NCI-H187 treated with DMSO at 0.1 percent for 48 hours (cell line): ENCODE data around the gene GOLGA2.
"Not testable (repeated sequence)": the region's sequence is repeated elsewhere in the genome, so short reads cannot be mapped to it uniquely, and the experiment has no call there.

ENCODE experiments used
- DNase-seq: peaks from one replicate; lab custom pipeline; 2025; lab: John Stamatoyannopoulos, UW

Gene GOLGA2

GRCh38 chr9:128242828-128243214, 33.0 kb downstream of the GOLGA2 start:
- DNase-seq, result no peak

DNA sequence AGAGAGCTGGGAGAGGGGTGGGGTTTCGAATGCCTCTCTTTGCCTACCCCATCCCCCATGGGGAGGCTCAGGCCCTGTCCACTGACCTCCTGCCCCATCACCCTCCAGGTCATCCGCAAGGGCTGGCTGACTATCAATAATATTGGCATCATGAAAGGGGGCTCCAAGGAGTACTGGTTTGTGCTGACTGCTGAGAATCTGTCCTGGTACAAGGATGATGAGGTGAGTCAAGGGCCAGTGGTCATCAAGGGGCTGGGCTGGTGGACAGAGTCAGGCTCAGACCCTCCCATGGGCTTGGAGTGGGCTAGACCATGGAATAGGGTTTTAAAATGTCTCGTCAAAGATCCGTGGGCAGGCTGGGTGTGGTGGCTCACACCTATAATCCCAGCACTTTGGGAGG, 33.7 kb downstream of the GOLGA2 start:
- DNase-seq, result no peak

GRCh38 chr9:128233817-128234406, 41.9 kb downstream of the GOLGA2 start:
- no peak for DNase-seq

GRCh38 chr9:128232528-128233428, 43.0 kb downstream of the GOLGA2 start:
- no peak for DNase-seq

GRCh38 chr9:128231638-128232527, 43.9 kb downstream of the GOLGA2 start:
- no peak for DNase-seq

GRCh38 chr9:128230897-128231296, 44.9 kb downstream of the GOLGA2 start:
- not testable (repeated sequence) for DNase-seq

DNA sequence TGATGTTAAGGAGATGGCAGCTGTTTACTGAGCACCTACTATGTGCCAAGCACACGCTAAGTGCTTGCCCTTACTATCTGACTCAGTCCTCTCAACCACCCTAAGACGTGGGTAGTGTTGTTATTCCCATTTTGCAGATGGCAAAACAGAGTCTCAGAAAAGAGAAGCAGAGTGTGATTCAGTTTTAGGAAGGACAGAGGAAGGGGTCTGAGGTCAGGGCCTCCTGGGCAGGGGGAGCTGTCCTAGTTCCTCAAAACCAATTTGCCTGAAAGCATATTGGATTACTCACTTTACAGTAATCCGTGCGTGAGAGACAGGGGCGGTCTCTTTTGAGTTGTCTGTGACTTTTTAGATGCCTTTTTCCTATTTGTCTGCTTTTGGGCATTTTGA, 49.4 kb downstream of the GOLGA2 start:
- DNase-seq, result no peak

DNA sequence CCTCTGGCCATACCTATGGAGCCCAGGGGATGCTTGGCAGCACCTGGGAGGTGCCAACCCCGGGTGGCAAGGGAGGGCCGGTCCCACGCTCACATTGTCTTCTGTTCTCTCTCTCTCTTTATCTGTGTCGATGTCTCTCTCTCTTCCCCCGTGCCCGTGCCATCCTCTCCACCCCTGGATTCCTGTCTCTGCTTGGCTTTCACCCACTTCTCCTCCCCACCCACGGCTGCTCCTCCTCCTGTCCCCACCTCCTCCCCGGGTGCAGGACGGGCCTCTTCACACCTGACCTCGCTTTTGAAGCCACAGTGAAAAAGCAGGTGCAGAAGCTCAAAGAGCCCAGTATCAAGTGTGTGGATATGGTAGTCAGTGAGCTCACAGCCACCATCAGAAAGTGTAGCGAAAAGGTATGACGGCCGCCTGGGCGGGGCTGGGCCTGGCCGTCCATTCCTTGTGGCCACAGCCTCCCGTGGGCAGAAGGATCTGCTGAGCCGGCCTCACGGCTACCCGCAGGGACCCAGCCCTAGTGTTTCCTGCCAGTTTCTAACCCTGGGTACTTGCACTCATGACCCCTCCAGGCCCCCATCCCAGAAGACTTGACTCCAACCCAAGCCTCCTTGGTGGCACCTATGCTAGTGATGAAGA, 49.9 kb downstream of the GOLGA2 start:
- DNase-seq, result no peak

DNA sequence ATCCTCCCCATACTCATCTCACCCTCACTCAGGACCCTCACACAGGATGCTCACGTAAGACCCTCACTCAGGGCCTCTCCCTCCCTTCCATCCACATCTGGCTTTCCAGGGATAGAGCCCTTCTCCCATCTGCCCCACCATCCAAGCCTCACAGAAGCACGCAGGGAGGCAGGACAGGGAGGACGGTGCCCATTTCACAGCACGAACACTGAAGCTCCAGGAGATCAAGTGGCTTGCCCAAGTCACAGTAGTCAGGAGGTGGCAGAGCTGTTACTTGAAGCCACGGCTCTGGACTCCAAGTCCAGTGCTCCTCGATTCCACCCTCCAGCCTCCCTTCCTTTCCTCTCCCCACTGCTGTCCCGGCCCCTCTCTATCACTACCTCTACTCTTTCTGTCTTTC, 50.9 kb downstream of the GOLGA2 start:
- no peak for DNase-seq

DNA sequence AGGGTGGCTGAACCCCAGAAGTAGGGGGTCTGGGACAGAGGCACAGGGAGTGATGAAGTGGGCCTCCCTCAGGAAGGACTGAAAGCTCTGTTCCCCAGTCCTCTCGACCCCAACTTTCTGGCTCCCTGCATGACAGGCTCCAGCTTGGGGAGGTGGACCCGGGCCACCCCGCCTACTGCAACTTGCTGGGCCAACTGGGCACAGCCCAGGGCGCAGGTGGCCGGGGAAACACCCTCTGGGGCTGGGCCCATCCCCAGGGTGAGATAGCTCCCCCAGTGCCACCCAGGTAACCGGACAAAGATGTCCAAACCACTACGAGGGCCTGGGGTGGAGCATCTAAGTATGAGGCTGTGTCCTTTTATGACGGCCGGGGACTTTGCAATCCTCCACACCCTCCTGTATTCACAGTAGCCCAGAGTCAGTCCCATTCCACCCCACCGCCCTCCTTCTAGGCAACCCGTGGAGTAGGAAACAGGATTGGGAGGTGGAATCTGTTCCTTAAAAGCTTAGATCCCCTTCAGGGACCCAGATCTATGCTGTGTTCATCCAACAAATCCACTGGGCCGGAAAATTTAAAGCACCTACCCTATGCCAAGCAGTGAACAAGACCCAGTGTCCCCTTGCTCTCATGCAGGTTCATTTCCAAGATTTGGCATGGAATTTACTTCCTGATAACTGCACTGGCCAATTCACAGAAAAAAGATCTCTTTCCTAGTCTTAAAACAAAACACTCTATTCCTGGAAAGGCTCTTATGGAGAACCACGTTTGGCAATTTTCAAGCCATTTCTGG, 52.7 kb downstream of the GOLGA2 start:
- no peak for DNase-seq

GRCh38 chr9:128222026-128222425, 53.8 kb downstream of the GOLGA2 start:
- no peak for DNase-seq

- no peak for DNase-seq
Observed at GRCh38 chr9:128219831-128220230, 56.0 kb downstream of the GOLGA2 start.

DNA sequence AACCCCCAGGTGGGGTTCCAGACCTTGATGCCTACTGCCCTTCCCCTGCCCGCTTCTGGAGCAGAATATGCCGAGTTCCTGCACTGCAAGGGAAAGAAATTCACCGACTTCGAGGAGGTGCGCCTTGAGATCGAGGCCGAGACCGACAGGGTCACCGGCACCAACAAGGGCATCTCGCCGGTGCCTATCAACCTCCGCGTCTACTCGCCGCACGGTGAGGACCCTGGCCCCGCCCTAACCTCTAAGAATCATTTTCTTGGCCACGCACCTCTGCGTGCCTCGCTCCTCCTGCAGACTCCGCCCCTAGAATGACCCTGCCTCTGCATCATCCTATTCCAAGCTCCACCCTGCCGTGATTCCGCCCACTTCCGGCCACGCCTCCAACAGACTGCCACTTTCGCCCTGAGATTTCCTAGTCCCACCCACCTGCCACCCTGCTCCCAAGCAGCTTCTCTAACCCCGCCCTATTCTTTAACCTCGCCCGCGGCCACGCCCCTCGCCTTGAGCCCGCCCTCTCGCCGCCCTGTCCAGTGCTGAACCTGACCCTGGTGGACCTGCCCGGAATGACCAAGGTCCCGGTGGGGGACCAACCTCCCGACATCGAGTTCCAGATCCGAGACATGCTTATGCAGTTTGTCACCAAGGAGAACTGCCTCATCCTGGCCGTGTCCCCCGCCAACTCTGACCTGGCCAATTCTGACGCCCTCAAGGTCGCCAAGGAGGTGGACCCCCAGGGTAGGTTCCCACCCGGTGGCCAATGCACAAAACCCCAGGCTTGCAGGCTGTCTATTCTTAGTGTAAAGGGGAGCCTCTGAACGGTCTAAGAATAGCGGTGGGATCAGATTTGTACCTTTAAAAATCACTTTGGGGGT, 57.1 kb downstream of the GOLGA2 start:
- peak; percentile 42 for DNase-seq

DNA sequence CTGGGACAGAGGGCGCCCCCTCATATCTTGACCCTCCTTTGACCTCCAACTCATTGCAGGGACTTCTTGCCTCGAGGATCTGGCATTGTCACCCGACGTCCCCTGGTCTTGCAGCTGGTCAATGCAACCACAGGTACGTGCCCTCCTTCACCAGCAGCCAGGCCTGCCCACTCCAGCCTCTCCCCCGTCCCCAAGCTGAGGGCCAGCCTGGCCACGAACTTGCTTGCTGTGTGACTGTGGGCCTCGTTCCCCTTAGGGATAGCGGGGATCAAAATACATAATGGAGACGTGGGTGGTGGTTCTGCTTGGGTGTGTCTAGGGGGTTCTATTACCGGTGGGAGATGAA, 57.7 kb downstream of the GOLGA2 start:
- no peak for DNase-seq

- DNase-seq, result no peak
Observed at GRCh38 chr9:128216781-128217553, 58.8 kb downstream of the GOLGA2 start.

DNA sequence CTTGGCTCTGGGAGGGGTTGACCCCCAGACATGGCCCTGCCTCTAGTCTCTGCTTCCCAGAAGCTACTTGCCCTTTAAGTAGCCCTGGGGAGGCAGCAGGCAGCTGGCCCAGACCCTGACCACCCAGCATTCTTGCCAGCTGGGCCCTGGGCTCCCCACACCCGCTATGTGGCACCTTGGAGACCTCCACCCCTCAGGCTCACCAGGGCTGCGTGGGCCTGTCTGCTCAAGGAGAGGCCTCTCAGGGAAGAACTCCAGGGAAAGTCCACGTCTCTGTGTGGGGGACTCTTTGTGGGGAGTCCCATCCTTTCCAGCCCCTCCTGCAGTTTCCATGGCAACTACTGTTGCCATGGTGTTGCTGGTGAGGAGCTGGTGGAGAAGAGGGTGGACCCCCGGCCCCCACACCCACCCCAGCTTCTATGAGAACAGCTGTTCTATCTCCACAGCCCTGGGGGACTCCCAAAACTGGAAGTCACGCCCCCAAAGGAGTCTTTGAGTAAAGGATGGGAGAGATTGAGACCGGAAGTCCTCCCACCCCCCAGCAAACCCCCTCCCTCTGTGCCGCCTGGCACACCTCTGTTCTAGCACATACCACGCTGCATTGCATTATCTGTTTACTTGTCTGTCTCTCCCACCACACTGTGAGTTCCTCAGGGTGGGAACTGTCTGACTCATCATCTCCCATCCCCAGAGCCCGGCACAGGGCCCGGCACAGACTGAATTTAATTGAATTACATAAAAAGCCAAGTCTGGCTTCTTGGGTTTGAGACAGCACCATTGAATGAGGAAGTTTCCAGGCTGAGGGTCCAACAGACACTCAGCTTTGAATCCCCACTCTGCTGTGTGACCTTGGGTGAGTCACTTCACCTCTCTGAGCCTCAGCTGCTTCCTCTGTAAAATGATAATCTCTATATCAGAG, 60.1 kb downstream of the GOLGA2 start:
- no peak for DNase-seq

DNA sequence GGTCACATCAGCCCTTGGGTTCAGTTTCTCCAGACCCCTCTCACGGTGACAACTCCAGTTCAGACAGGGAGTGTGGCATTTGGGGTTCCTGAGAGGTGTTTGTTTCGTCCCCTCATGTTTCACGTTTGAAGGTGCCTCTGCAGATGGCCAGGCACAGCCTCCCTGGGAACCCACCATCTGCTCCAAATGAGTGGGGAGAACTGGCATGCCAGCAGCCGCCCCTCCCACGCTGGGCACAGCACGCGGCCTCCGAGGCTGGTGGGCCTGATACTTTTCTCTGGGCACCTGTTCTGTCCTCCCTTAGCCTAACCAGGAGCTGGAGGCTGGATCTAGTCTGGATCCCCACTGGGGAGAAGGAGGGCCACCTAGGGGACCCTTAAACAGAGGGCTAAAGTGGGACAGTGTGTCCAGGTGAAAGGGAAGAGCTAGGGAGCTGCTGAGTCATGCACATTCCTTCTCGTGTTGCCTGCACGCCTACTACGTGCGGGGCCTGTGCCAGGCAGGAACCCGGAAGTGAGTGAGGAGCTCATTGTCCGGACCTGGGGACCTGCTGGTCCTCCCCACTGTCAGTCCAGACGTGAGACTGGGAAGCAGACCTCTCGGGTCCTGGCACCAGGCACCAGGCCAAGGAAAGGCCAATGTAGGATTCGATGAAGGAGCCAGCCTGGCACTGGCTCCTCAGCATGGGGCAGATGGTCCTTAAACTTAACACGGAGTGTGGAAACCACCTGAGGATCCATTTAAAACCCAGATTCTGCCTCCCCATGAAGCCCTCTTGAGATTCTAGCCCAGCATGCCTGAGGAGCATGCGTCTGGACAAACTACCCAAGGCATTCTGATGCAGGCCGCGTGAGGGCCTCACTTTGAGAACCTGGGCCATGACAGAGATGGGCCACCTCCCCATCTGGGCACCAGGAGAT, 61.0 kb downstream of the GOLGA2 start:
- DNase-seq, result no peak
